SK-N-SH (cell line): Measurements from ENCODE around the gene MAMDC4. TPM values are rescaled to one million over a fixed set of nuclear protein-coding genes. Genes with fewer than 3 reads are reported as not detected.

Experiments used
- CTCF ChIA-PET: fragments of 300-600, 350-600 bp; formaldehyde crosslinking; extraction: SDS; loops from one replicate; lab custom pipeline; 2021; lab: Yijun Ruan, JAX
- POLR2A ChIA-PET: fragments of 350-600 bp; sonication (Branson Sonifier 250); formaldehyde crosslinking; extraction: SDS; loops from one replicate; lab custom pipeline; 2020; ENCODE audit warnings: antibody characterized with exemption, inconsistent platforms; lab: Yijun Ruan, JAX
- DNase-seq: peaks from one replicate; pipeline ENCODE4 v3.0.0; 2012
- H2AFZ ChIP-seq: fragments of 200-600 bp; sonication (generic); 2 replicates; pipeline ENCODE4 v1.8.1; 2016; ENCODE audit warnings: antibody characterized with exemption, mild to moderate bottlenecking, low read depth
- H3F3A ChIP-seq: fragments of 200-600 bp; sonication (generic); replicated peaks from 2 replicates; pipeline ENCODE3; 2016; ENCODE audit warnings: antibody characterized with exemption, mild to moderate bottlenecking; ENCODE audit not compliant: insufficient read depth
- H3K27ac ChIP-seq, 2 experiments: fragments of 200-500 bp in 1 of 2; fragments of 200-600 bp in 1 of 2; sonication (Bioruptor generic) in 1 of 2; sonication (generic), shearing (Covaris generic) in 1 of 2; 2 replicates each; pipeline versions ENCODE4 v1.5.1 to v1.6.1; 2014 to 2016; ENCODE audit warnings: low read depth in 2 of 2, inconsistent platforms in 1 of 2, low read length in 1 of 2, mild to moderate bottlenecking in 1 of 2, mixed read lengths in 1 of 2
- H3K27me3 ChIP-seq: fragments of 200-600 bp; sonication (generic), shearing (Covaris generic); 2 replicates; pipeline ENCODE4 v1.6.1; 2016; ENCODE audit warnings: mixed run types; ENCODE audit not compliant: insufficient read depth
- H3K36me3 ChIP-seq, 2 experiments: fragments of 200-500 bp in 1 of 2; fragments of 200-600 bp in 1 of 2; sonication (Bioruptor generic) in 1 of 2; sonication (generic) in 1 of 2; replicated peaks in 1 of 2; 2 replicates each; pipeline versions ENCODE3 to v1.5.1; 2014 to 2016; ENCODE audit warnings: low read length in 1 of 2, mild to moderate bottlenecking in 1 of 2; ENCODE audit not compliant: insufficient read depth in 2 of 2, control insufficient read depth in 1 of 2
- H3K4me1 ChIP-seq, 2 experiments: fragments of 200-500 bp in 1 of 2; fragments of 200-600 bp in 1 of 2; sonication (Bioruptor generic) in 1 of 2; sonication (generic), shearing (Covaris generic) in 1 of 2; 2 replicates each; pipeline versions ENCODE4 v1.5.1 to v1.6.1; 2014 to 2016; ENCODE audit warnings: low read depth in 1 of 2, low read length in 1 of 2, mixed run types in 1 of 2; ENCODE audit not compliant: insufficient read depth in 2 of 2, control insufficient read depth in 1 of 2
- H3K4me2 ChIP-seq: fragments of 200-600 bp; sonication (generic), shearing (Covaris generic); 2 replicates; pipeline ENCODE4 v1.6.1; 2017; ENCODE audit warnings: mixed run types
- H3K4me3 ChIP-seq, 2 experiments: fragments of 200-500 bp in 1 of 2; fragments of 200-600 bp in 1 of 2; sonication (Bioruptor generic) in 1 of 2; sonication (generic), shearing (Covaris generic) in 1 of 2; 2 replicates each; pipeline versions ENCODE4 v1.5.1 to v1.8.1; 2014 to 2016; ENCODE audit warnings: low read depth in 2 of 2, inconsistent platforms in 1 of 2, low read length in 1 of 2, mild to moderate bottlenecking in 1 of 2, mixed read lengths in 1 of 2, moderate library complexity in 1 of 2
- H3K79me2 ChIP-seq: fragments of 200-600 bp; sonication (generic); 2 replicates; pipeline ENCODE4 v1.8.1; 2017; ENCODE audit warnings: mild to moderate bottlenecking; ENCODE audit not compliant: insufficient read depth
- H3K9ac ChIP-seq: fragments of 200-600 bp; sonication (generic); 2 replicates; pipeline ENCODE4 v1.6.1; 2017; ENCODE audit warnings: mixed run types
- H3K9me2 ChIP-seq: fragments of 200-600 bp; sonication (generic); 2 replicates; pipeline ENCODE4 v1.6.1; 2017; ENCODE audit warnings: mixed run types
- H3K9me3 ChIP-seq: fragments of 200-600 bp; sonication (generic); 2 replicates; pipeline ENCODE4 v1.6.1; 2017; ENCODE audit warnings: mixed run types, mild to moderate bottlenecking, moderate library complexity
- H4K20me1 ChIP-seq: fragments of 200-600 bp; sonication (generic); 2 replicates; pipeline ENCODE4 v1.6.1; 2017; ENCODE audit warnings: mild to moderate bottlenecking, mixed run types; ENCODE audit not compliant: insufficient read depth
- EP300 ChIP-seq, 2 experiments: IDR thresholded peaks; 2 replicates each; pipeline versions ENCODE4 v1.4.0 to v1.6.1; 2012; ENCODE audit warnings: borderline replicate concordance in 1 of 2, low read depth in 1 of 2, low read length in 1 of 2
- EZH2phosphoT487 ChIP-seq: fragments of 200-600 bp; sonication (generic); IDR thresholded peaks from 2 replicates; pipeline ENCODE4 v1.6.1; 2017; ENCODE audit warnings: low read depth, mixed run types, mild to moderate bottlenecking, antibody characterized with exemption, moderate library complexity, borderline replicate concordance
- FOXM1 ChIP-seq: IDR thresholded peaks from 2 replicates; pipeline ENCODE4 v1.4.0; 2012; ENCODE audit warnings: low read depth, mild to moderate bottlenecking
- GATA2 ChIP-seq: sonication (generic); formaldehyde crosslinking; IDR thresholded peaks from 2 replicates; pipeline ENCODE4 v1.5.0; 2020; ENCODE audit warnings: mild to moderate bottlenecking, missing genetic modification reagents
- MEF2A ChIP-seq: IDR thresholded peaks from 2 replicates; pipeline ENCODE4 v1.4.0; 2012; ENCODE audit warnings: low read depth, borderline replicate concordance
- NRF1 ChIP-seq: IDR thresholded peaks from 2 replicates; pipeline ENCODE4 v1.6.1; 2012; ENCODE audit warnings: low read depth, mild to moderate bottlenecking, low read length
- RCOR1 ChIP-seq: fragments of 150-350 bp; IDR thresholded peaks from 2 replicates; pipeline ENCODE4 v1.6.1; 2017; ENCODE audit warnings: antibody characterized with exemption, low read length
- RFX5 ChIP-seq: IDR thresholded peaks from 2 replicates; pipeline ENCODE4 v1.6.1; 2012; ENCODE audit warnings: mild to moderate bottlenecking, improper control_type of control experiment, low read length
- RXRA ChIP-seq: IDR thresholded peaks from 2 replicates; pipeline ENCODE4 v1.4.0; 2012; ENCODE audit warnings: low read depth, mild to moderate bottlenecking, borderline replicate concordance
- SMC3 ChIP-seq: IDR thresholded peaks from 2 replicates; pipeline ENCODE4 v1.6.1; 2012; ENCODE audit warnings: low read depth, low read length, improper control_type of control experiment
- WGBS: methylation state at CpG from one replicate; pipeline ENCODE4 v1.1.6; 2017; ENCODE audit warnings: low lambda C conversion rate; 5-methylcytosine and 5-hydroxymethylcytosine counted together
- polyA plus RNA-seq, 3 experiments: library from polyadenylated mRNA; depleted of rRNA; stranded (reverse); fragments of >200 nt; gene quantifications; 2 replicates each; pipeline ENCODE4 v1.2.3, GENCODE V29; 2012
- TF ChIP-seq, protein P1 (sequence below): fragments of 150-350 bp; IDR thresholded peaks from 2 replicates; pipeline ENCODE4 v1.6.1; 2017; ENCODE audit warnings: antibody characterized with exemption, low read length, low read depth, borderline replicate concordance
- TF ChIP-seq, protein P2 (sequence below): IDR thresholded peaks from 2 replicates; pipeline ENCODE4 v1.4.0; 2012; ENCODE audit warnings: low read depth
- TF ChIP-seq, protein P3 (sequence below): IDR thresholded peaks from 2 replicates; pipeline ENCODE4 v1.4.0; 2012; ENCODE audit warnings: low read depth, borderline replicate concordance
- TF ChIP-seq, protein P4 (sequence below): fragments of 150-350 bp; IDR thresholded peaks from 2 replicates; pipeline ENCODE4 v1.6.1; 2016; ENCODE audit warnings: mild to moderate bottlenecking, low read depth, low read length

The MAMDC4 gene
- polyA plus RNA-seq, 1 of the 3 experiments (the other 2 are of a cell fraction), result 4.2 TPM

DNA sequence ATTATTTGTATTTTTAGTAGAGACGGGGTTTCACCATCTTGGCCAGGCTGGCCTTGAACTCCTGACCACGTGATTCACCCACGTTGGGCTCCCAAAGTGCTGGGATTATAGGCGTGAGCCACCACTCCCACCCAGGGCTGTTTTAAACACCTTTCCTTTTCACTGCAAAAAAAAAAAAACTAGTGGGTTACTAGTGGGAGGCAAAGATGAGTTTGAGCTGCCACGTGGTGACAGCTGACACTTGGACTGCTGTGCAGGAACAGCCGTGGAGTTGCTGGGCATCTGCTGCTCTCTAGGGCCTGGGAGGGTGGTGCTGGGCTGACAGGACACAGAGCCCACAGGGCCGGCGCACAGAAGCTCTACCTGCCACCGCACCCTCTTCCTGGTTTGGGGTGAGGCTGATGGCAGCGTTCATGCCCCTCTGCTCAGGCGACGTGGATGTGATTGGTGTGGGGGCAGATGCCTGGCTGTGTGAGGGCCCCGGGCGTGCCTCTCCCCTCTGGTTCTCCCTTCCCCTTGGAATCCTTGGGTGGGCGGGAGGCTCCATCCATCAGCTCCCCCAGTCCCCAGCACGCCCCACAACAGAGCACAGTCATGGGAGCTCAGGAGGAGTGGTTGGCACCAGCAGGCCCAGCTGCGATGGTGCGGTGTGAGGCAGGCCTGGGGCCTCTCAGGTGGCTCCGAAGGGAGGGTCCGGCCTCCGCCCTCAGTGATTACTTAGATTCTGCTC is 27.5 kb upstream of the MAMDC4 start:
- H4K20me1 ChIP-seq, result peaks cover 16% of the 10 kb centered on the region; the same call in 1 of the 2 replicates
- DNase-seq, result no peak
- no peak overlapping the region for H2AFZ ChIP-seq
- 87% methylated on average over 7 of the region's 21 CpGs for WGBS
- no peaks in the 10 kb centered on the region for H3K4me1 ChIP-seq
- TF ChIP-seq RXRA (no peak), RFX5 (no peak), MEF2A (no peak), EP300 (IDR thresholded peaks at IDR 0.05; ENCODE audit: borderline replicate concordance in 1 of 2, low read depth in 1 of 2, low read length in 1 of 2) (no peak), EZH2phosphoT487 (no peak), GATA2 (no peak), FOXM1 (no peak), RCOR1 (no peak), NRF1 (no peak), SMC3 (no peak)
- TF ChIP-seq, protein P1, sequence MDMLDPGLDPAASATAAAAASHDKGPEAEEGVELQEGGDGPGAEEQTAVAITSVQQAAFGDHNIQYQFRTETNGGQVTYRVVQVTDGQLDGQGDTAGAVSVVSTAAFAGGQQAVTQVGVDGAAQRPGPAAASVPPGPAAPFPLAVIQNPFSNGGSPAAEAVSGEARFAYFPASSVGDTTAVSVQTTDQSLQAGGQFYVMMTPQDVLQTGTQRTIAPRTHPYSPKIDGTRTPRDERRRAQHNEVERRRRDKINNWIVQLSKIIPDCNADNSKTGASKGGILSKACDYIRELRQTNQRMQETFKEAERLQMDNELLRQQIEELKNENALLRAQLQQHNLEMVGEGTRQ, result no peak
- TF ChIP-seq, protein P2, sequence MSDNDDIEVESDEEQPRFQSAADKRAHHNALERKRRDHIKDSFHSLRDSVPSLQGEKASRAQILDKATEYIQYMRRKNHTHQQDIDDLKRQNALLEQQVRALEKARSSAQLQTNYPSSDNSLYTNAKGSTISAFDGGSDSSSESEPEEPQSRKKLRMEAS, result no peak
- TF ChIP-seq, protein P3, sequence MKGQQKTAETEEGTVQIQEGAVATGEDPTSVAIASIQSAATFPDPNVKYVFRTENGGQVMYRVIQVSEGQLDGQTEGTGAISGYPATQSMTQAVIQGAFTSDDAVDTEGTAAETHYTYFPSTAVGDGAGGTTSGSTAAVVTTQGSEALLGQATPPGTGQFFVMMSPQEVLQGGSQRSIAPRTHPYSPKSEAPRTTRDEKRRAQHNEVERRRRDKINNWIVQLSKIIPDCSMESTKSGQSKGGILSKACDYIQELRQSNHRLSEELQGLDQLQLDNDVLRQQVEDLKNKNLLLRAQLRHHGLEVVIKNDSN, result no peak
- TF ChIP-seq, protein P4, sequence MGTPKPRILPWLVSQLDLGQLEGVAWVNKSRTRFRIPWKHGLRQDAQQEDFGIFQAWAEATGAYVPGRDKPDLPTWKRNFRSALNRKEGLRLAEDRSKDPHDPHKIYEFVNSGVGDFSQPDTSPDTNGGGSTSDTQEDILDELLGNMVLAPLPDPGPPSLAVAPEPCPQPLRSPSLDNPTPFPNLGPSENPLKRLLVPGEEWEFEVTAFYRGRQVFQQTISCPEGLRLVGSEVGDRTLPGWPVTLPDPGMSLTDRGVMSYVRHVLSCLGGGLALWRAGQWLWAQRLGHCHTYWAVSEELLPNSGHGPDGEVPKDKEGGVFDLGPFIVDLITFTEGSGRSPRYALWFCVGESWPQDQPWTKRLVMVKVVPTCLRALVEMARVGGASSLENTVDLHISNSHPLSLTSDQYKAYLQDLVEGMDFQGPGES, result no peak
- peaks cover 7 to 55% of the 10 kb centered on the region in 2 experiments for H3K36me3 ChIP-seq
- no peaks in the 10 kb centered on the region for H3K27me3 ChIP-seq
- peaks cover 16% of the 10 kb centered on the region; the same call in 1 of the 2 replicates for H3K79me2 ChIP-seq
- no peak overlapping the region for H3K27ac ChIP-seq
- no peaks in the 10 kb centered on the region for H3K9me2 ChIP-seq
- ChIA-PET CTCF (interaction anchor here (0.6 to 3.2 kb wide), 5 partner anchors 9 to 205 kb away, joined by 3 to 17 read pairs (median 3); partner anchors contain the start of gene AJM1), POLR2A (no interaction called here)
- H3F3A ChIP-seq, result no peaks in the 10 kb centered on the region
- H3K4me3 ChIP-seq, result no peak overlapping the region
- no peak overlapping the region for H3K9ac ChIP-seq
- no peak overlapping the region for H3K4me2 ChIP-seq
- H3K9me3 ChIP-seq, result no peaks in the 10 kb centered on the region
